LoVo (cell line): ENCODE results near the gene RUFY4.
"Not testable (repeated sequence)": the region's sequence is repeated elsewhere in the genome, so short reads cannot be mapped to it uniquely, and the experiment has no call there.

Source experiments
- DNase-seq: peaks from one replicate; pipeline ENCODE4 v3.0.0-alpha.2; 2016; ENCODE audit warnings: low spot score

RUFY4 gene

GRCh38 chr2:218086478-218086877 is 17.4 kb downstream of the RUFY4 start:
- DNase-seq: no peak

- no peak for DNase-seq
These were observed 20.2 kb downstream of the RUFY4 start for GRCh38 chr2:218089259-218089658.

- no peak for DNase-seq
These were observed 22.7 kb downstream of the RUFY4 start for GRCh38 chr2:218091746-218092145.

GRCh38 chr2:218093879-218094278 is 24.8 kb downstream of the RUFY4 start:
- DNase-seq: no peak

GRCh38 chr2:218095853-218096252 is 26.8 kb downstream of the RUFY4 start:
- DNase-seq: no peak

- DNase-seq: no peak
These were observed 28.9 kb downstream of the RUFY4 start for GRCh38 chr2:218097975-218098374.

- not testable (repeated sequence) for DNase-seq
These were observed 39.8 kb downstream of the RUFY4 start for GRCh38 chr2:218108834-218109233.

- not testable (repeated sequence) for DNase-seq
These were observed 52.7 kb downstream of the RUFY4 start for GRCh38 chr2:218121789-218122188.

- not testable (repeated sequence) for DNase-seq
These were observed 53.2 kb downstream of the RUFY4 start for GRCh38 chr2:218122286-218122685.

GRCh38 chr2:218123986-218124385 is 54.9 kb downstream of the RUFY4 start:
- DNase-seq: no peak

- no peak for DNase-seq
These were observed 56.0 kb downstream of the RUFY4 start for GRCh38 chr2:218125095-218125494.

GRCh38 chr2:218125626-218126080 is 56.6 kb downstream of the RUFY4 start, which contains the start of gene CXCR2:
CXCR2 (plus strand) TSS chr2:218126028; CDS start chr2:218134802, 8,774 bp downstream.
- no peak for DNase-seq

- DNase-seq: no peak
These were observed 58.9 kb downstream of the RUFY4 start for GRCh38 chr2:218127929-218128455.

- DNase-seq: no peak
These were observed 59.9 kb downstream of the RUFY4 start for GRCh38 chr2:218128781-218129457.

- no peak for DNase-seq
These were observed 60.5 kb downstream of the RUFY4 start for GRCh38 chr2:218129458-218130135.

- no peak for DNase-seq
These were observed 61.3 kb downstream of the RUFY4 start for GRCh38 chr2:218130377-218130776.

GRCh38 chr2:218130822-218131221 is 61.8 kb downstream of the RUFY4 start:
- DNase-seq: no peak

- DNase-seq: no peak
These were observed 68.5 kb downstream of the RUFY4 start for GRCh38 chr2:218137514-218137913.

GRCh38 chr2:218138047-218138446 is 69.0 kb downstream of the RUFY4 start:
- DNase-seq: no peak
